Activated CD8-positive, alpha-beta memory T cell treated with anti-CD3 and anti-CD28 coated beads, Interleukin-2, amount 50 U/mL, for 48 hours (primary cell): ENCODE results near the gene NARS2.

Source experiments
- DNase-seq: peaks from one replicate; pipeline ENCODE4 v3.0.0-alpha.2; 2020

The NARS2 gene

GRCh38 chr11:78429209-78429608, 145.5 kb downstream of the NARS2 start:
- DNase-seq: no peak

DNA sequence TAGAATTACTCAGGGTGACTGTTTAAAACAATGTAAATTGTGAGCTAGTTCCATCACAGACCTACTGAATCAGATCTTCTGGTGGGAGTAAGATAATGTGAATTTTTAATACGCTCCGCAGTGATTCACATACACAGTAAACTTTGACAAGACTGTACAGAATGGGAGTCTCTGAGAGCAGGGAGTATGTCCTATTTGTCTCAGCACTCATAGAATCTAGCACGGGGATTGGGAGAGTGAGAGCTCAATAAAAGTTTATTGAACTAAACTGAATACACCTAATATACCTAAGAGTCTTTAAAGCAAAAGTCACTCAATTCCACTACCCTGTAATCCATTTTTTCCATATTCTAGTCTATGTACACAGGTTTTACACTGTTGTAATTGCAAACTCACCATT, 145.9 kb downstream of the NARS2 start:
- DNase-seq: no peak

- DNase-seq: no peak
Observed at GRCh38 chr11:78428266-78428636, 146.4 kb downstream of the NARS2 start.

DNA sequence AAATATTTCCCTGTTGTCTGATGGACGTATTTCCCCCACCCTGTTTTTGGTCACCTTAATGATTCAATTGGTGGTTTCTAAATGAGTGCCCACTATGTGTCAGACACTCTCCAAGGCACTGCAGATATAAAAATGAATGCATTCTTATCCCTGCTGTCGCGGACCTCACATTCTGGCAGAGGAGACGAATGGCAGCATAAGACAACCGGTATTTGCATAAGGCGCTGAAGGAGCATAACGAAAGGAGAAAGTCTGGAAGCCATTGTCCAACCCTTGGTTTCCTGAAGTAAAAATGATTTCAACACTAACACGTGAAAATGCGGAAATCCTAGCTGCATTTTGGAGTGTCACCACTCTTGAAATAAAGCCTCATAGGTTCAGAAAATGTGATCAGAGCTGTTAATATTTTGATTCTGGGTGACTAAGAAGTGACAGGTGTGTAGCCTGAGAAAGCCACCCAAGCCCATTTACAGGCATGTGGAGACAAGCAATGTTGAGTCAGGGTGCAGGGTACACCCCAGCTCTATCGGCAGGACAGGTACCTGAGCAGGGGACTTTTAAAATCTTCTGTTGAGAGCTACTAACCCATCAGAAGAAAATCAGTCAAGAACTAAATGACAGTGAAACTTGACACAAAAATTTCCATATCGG, 146.9 kb downstream of the NARS2 start:
- DNase-seq: no peak

GRCh38 chr11:78426845-78427244, 147.8 kb downstream of the NARS2 start:
- DNase-seq: no peak

- DNase-seq: no peak
Observed at GRCh38 chr11:78425399-78426070, 149.1 kb downstream of the NARS2 start.

GRCh38 chr11:78424334-78425270, 150.1 kb downstream of the NARS2 start:
- no peak for DNase-seq

- no peak for DNase-seq
Observed at GRCh38 chr11:78423241-78423640, 151.4 kb downstream of the NARS2 start.

DNA sequence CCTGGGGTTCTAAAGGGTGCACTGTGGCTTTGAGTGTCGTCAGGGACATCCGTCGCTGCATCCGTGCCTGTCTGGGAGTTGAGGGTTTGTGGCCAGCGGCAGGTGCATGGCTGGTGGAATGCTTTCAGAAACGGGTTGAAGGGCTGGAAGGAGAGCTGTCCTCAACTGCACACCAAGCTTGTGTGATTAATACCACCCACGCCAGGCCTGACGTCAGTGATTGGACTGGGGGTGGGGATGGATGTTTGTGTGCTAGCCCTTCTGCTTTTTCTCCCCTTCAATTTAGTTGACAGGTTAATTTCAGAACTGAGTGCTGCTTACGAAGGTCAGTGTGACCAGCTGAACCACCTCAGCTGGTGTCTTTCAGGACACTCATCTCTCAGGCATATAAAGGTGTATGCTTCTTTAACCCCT, 153.9 kb downstream of the NARS2 start:
- DNase-seq: peak; percentile 80

DNA sequence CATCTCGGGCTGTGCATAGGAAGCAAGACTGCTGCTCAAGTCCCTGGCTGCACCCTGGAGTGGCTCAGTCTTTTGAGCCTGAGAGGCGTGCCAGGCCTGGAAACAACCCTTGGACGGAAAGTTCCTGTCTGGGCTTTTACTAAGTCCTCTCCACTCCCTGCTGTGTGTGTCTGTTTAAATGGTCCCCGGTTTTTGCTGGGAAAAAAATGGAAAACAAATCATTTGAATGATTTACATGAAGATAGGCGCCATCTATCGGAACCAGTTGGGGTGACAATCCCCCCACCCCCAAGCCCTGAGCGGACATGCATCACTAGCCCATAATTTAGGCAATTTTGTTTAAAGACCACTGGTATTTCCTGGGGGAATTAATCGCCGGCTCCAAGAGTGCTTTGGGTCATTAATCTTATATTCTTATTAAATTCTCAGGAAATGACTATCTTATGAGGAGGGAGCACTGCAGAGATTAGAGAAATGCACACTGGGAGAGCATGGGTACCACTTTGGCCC, 154.4 kb downstream of the NARS2 start:
- DNase-seq: peak; percentile 62

DNA sequence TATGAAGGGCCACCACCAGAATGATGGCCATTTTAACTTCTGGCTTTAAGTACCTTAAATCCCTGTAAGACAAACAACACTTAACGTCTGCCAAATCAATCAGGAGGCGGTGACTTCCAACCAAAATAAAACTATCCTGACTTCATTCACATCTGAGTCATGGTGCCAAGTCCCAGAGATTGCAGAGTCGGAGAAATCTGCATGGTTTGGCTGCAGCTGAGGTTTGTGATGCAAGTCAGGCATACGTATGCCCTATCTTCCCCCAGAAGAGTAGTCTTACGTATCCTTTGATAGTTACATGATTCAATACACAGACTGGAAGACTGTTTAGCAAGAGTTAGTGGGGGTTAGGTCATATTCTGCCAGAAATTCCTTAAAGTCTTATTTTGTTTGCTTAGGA, 155.3 kb downstream of the NARS2 start:
- no peak for DNase-seq

- no peak for DNase-seq
Observed at GRCh38 chr11:78418584-78419211, 156.0 kb downstream of the NARS2 start.

DNA sequence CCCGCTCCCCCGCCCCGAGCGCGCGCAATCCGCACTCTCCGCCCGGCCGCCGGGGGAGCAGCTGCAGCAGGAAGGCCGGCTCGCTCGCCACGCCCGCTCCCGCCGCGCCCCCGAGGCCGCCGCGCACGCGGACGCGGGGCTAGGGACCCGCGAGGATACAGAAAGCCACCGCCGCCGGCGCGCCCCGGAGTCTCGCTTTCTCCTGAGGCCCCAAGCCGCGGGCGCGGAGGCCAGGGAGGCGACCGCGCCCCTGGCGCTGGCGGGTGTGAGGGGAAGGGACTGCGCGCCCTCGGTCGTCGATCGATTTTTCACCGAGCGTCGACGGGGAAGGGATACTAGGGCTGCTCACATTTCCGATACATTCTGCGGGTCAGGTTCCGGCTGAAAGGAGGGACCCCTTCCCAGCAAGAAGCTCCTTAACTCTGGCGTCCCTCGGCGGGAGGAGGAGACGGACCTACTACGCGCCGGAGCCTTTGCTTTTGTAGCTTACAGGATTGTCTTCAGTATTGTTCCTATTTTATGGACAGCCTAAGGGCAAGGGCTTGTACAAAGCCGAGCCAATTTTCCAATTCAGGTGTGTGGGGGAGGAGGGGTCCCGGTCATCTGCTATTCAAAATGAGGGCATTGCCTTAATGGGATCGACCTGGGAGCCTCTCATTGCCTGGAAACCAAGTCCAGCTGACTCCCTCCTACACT, 156.6 kb downstream of the NARS2 start:
- DNase-seq: peak; percentile 86

GRCh38 chr11:78417175-78417887, 157.3 kb downstream of the NARS2 start, which contains the start of gene GAB2:
Gene GAB2 (minus strand): TSS chr11:78417820. CDS start chr11:78417720, 100 bp downstream.
- no peak for DNase-seq

DNA sequence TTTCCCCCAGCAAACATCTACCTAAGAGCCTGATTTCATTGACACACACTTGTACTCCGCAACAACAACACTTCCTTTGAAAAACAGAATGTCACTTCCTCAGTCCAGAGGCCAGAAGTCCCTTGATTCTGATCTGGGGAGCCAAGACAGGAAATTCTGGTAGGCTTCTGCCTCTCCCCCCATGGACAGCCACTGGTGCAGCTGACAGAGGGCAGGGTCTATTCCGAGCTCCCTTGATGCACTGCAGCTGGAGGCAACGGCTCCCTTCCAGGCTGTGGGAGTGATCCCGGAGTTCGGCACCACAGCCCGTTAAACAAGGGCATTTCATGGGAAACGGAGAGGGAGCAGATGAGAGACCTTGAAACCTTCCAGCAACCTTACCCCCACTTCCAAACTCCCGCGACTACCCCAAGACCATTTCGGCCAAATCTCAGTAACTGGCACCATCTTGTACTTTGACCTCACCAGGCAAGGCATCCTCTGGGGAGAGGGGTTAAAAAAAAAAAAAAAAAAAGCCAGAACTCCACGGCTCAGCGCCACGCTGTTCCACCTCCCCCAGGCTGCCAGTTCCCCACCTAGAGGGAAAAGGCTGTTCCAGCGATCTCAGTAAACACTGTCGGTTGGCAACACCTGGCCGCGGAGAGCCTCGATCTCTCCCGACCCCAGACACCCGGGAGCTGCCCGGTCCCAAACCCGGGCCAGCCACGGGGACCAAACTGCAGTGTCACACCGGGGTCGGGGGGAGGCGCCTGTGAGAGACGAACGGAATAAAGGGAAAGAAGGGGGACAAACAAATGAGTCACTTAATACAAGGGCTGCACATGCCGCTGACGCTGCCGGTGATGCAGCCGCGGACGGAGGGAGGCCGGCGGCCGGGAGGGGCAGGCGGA, 158.1 kb downstream of the NARS2 start:
- peak; percentile 85 for DNase-seq

DNA sequence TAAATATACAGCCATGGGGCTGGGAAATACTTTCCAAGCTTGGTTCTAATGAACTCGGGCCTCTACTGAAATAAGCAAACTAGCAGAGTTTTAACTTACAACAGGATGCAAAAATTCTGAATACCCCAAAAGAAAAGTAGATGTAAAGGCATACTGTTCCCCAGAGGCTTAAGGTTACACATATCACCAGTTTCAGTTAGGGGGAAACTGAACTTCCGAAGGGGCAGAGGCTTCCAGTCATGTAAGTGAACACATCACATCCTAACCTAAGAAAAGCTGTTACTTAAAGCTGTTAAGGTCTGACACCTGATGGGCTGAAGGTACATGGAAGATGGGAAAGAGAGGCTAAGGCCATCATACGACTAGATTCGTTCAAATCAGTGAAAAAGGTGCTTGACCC, 159.3 kb downstream of the NARS2 start:
- DNase-seq: no peak

DNA sequence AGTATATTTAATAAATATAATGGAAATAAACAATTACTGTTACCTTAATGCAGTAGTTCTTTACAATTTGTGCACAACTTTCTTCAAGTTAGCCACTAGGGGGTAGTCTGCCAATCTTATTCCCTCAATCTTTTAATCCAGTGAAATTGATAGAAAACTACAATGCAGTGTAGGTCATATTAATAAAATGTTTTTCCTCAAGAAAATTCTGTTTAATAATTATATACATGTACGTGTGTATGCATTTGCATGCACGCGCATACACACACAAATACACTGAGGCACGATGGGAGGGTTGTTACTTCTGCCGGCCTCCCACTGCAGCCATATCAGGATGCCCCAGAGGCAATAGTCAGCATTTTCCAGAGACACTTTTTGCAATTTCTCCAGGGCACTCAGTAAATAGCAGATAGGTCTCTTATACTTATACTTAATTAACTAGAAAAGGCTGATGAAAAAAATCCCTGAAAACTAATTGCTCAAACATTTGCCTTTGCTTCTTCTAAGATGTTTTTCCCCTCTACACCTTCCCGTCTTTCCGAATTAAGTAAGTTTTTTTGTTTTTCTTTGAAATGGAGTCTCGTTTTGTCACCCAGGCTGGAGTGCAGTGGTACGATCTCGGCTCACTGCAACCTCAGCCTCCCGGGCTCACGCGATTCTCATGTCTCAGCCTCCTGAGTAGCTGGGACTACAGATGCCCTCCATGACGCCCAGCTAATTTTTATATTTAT, 160.2 kb downstream of the NARS2 start:
- DNase-seq: no peak

GRCh38 chr11:78408619-78409018, 166.0 kb downstream of the NARS2 start:
- DNase-seq: no peak

DNA sequence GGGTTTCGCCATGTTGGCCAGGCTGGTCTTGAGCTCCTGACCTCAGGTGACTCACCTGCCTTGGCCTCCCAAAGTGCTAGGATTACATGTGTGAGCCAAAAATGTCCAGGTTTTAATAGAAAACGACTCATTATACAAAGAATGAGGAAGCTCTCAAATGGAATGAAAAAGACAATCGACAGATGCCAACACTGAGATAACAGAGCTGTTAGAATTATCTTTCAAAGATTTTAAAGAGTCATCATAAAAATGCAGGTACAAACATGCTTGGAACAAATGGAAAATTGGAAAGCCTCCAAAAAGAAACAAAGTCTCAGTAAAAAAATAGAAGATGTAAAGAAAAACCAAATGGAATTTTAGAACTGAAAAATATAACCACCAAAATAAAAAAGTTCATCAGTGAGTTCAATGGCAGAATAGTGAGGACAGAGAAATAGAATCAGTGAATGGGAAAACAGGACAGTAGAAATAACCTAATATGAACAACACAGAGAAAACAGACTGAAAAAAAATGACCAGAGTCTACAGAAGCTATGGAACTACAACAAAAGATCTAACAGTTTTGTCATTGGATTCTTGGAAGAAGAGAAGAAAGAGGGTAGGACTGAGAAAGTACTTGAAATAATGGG, 168.0 kb downstream of the NARS2 start:
- no peak for DNase-seq
